CD4-positive, alpha-beta T cell treated with Interferon gamma for 1 hour (primary cell): ENCODE results near the gene SHB.
"Not testable (repeated sequence)": the region's sequence is repeated elsewhere in the genome, so short reads cannot be mapped to it uniquely, and the experiment has no call there.

Experiments
- DNase-seq: peaks from one replicate; pipeline ENCODE4 v3.0.0-alpha.2; 2020

The SHB gene

GRCh38 chr9:38062498-38063362 lies 6.3 kb downstream of the SHB start:
- no peak for DNase-seq

- no peak for DNase-seq
These were observed 6.9 kb downstream of the SHB start for GRCh38 chr9:38062106-38062497.

- no peak for DNase-seq
These were observed 7.6 kb downstream of the SHB start for GRCh38 chr9:38061326-38061977.

GRCh38 chr9:38060681-38061080 lies 8.3 kb downstream of the SHB start:
- no peak for DNase-seq

GRCh38 chr9:38059233-38059936 lies 9.6 kb downstream of the SHB start:
- DNase-seq: no peak

GRCh38 chr9:38058452-38059232 lies 10.4 kb downstream of the SHB start:
- no peak for DNase-seq

GRCh38 chr9:38057416-38058195 lies 11.4 kb downstream of the SHB start:
- DNase-seq: no peak

GRCh38 chr9:38054653-38055052 lies 14.4 kb downstream of the SHB start:
- no peak for DNase-seq

GRCh38 chr9:38053697-38054461 lies 15.1 kb downstream of the SHB start:
- DNase-seq: no peak

GRCh38 chr9:38051780-38052546 lies 17.1 kb downstream of the SHB start:
- DNase-seq: no peak

- DNase-seq: no peak
These were observed 20.6 kb downstream of the SHB start for GRCh38 chr9:38048316-38048969.

- DNase-seq: no peak
These were observed 21.5 kb downstream of the SHB start for GRCh38 chr9:38047301-38048251.

- no peak for DNase-seq
These were observed 22.2 kb downstream of the SHB start for GRCh38 chr9:38046661-38047300.

GRCh38 chr9:38045939-38046338 lies 23.1 kb downstream of the SHB start:
- DNase-seq: not testable (repeated sequence)

- no peak for DNase-seq
These were observed 24.3 kb downstream of the SHB start for GRCh38 chr9:38044706-38045105.

- no peak for DNase-seq
These were observed 24.9 kb downstream of the SHB start for GRCh38 chr9:38043931-38044623.

GRCh38 chr9:38042626-38043357 lies 26.2 kb downstream of the SHB start:
- DNase-seq: no peak
